ENCODE measurements around the gene STARD9. TPM values are rescaled to one million over a fixed set of nuclear protein-coding genes. Genes with fewer than 3 reads are reported as not detected.

Gene STARD9
- polyA plus RNA-seq, 1 of the 3 experiments (the other 2 are of a cell fraction), result 2.1 TPM

GRCh38 chr15:42707873-42708544 lies 132.6 kb downstream of the STARD9 start:
- 77% methylated on average over 3 of the region's 3 CpGs for WGBS (ENCODE audit: low lambda C conversion rate)
- no peak for DNase-seq
- ChIA-PET POLR2A (no interaction called here), CTCF (interaction anchor here (1.2 to 1.4 kb wide), 2 partner anchors 218 to 248 kb away, joined by 4 to 6 read pairs; no protein-coding TSS in a partner anchor)
- TF ChIP-seq TCF12 (IDR thresholded peaks at IDR 0.05) (no peak), RAD21 (IDR thresholded peaks at IDR 0.05; ENCODE audit: low read length) (no peak), FOSL2 (IDR thresholded peaks at IDR 0.05; ENCODE audit: borderline replicate concordance, low read depth) (no peak), EZH2phosphoT487 (IDR thresholded peaks at IDR 0.05; ENCODE audit: borderline replicate concordance, low read depth) (no peak), JUND (IDR thresholded peaks at IDR 0.05) (no peak), IRF3 (IDR thresholded peaks at IDR 0.05; ENCODE audit: low read depth, low read length) (no peak), MAX (IDR thresholded peaks at IDR 0.05; ENCODE audit: low read depth) (no peak), RFX5 (IDR thresholded peaks at IDR 0.05; ENCODE audit: low read length) (no peak), TEAD4 (IDR thresholded peaks at IDR 0.05; ENCODE audit: borderline replicate concordance, insufficient read depth) (no peak), ZBTB33 (IDR thresholded peaks at IDR 0.05; ENCODE audit: borderline replicate concordance, low read depth) (no peak), GATA2 (CRISPR knock-in tag; IDR thresholded peaks at IDR 0.05) (no peak), EP300 (IDR thresholded peaks at IDR 0.05; ENCODE audit: borderline replicate concordance in 1 of 2, low read depth in 1 of 2, low read length in 1 of 2) (no peak), USF1 (IDR thresholded peaks at IDR 0.05; ENCODE audit: borderline replicate concordance, low read depth) (no peak)
- peaks cover 3% of the 10 kb centered on the region for H3F3A ChIP-seq (replicated peaks; ENCODE audit: insufficient read depth)
- H3K4me3 ChIP-seq (ENCODE audit: low read depth in 2 of 2, low read length in 1 of 2), result no peak overlapping the region
- no peak overlapping the region for H3K9ac ChIP-seq
- no peak overlapping the region for H2AFZ ChIP-seq (ENCODE audit: low read depth)
- no peaks in the 10 kb centered on the region for H3K79me2 ChIP-seq (ENCODE audit: insufficient read depth)
- H3K27me3 ChIP-seq (ENCODE audit: insufficient read depth), result no peaks in the 10 kb centered on the region
- no peak overlapping the region for H3K27ac ChIP-seq (ENCODE audit: low read depth in 2 of 2, low read length in 1 of 2)
- no peak overlapping the region for H3K4me2 ChIP-seq
- no peaks in the 10 kb centered on the region for H4K20me1 ChIP-seq (ENCODE audit: insufficient read depth)
- H3K9me2 ChIP-seq, result no peaks in the 10 kb centered on the region
- no peaks in the 10 kb centered on the region for H3K9me3 ChIP-seq
- no peaks in the 10 kb centered on the region for H3K4me1 ChIP-seq (ENCODE audit: control insufficient read depth in 1 of 2, insufficient read depth in 2 of 2, low read depth in 1 of 2, low read length in 1 of 2)
- peaks cover 0 to 3% of the 10 kb centered on the region in 2 experiments for H3K36me3 ChIP-seq (replicated peaks in 1 of 2; ENCODE audit: control insufficient read depth in 1 of 2, insufficient read depth in 2 of 2, low read length in 1 of 2)
